ENCODE data around the gene RELA. TPM values are rescaled to one million over a fixed set of nuclear protein-coding genes. Genes with fewer than 3 reads are reported as not detected.

The RELA gene
- total and polyA plus RNA-seq, 4 experiments from 2014 or later, result 36.5 to 173 (median 122) TPM

- H3K9me3 Mint-ChIP-seq, result peaks cover 0 to 5% (median 0%) of the 10 kb centered on the region in 8 donors
- Histone ChIP-seq H3K27me3 (ENCODE audit: insufficient read depth, low read length) (no peaks in the 10 kb centered on the region), H3K4me1 (ENCODE audit: insufficient read depth, low read length) (peaks cover 35% of the 10 kb centered on the region), H3K27ac (ENCODE audit: low read depth, low read length) (peak overlapping the region; percentile 91), H3K9me3 (ENCODE audit: control insufficient read depth in 1 of 2, low read length in 2 of 2) (no peaks in the 10 kb centered on the region), H3K4me3 (ENCODE audit: low read length in 2 of 2) (peak overlapping the region; percentile 50 to 64), H3K36me3 (ENCODE audit: insufficient read depth, low read length) (peaks cover 58% of the 10 kb centered on the region)
- H3K4me1 Mint-ChIP-seq, result peaks cover 34 to 59% (median 48%) of the 10 kb centered on the region in 4 donors
- ChIA-PET CTCF (ENCODE audit: partially characterized antibody) (interaction anchor here (0.7 to 3.0 kb wide), 7 partner anchors 10 to 68 kb away, joined by 3 to 11 read pairs (median 5); partner anchors contain the start of genes RELA, RNASEH2C and SIPA1), POLR2A (ENCODE audit: partially characterized antibody) (interaction anchor here (0.6 to 13.6 kb wide), 35 partner anchors 12 to 908 kb away, joined by 3 to 359 read pairs (median 4); partner anchors contain the start of genes CCDC85B, EHBP1L1, FAM89B and KAT5)
- peak overlapping the region; percentile 96 to 99 (median 98) for H3K27ac Mint-ChIP-seq
- peak; percentile 95 to 99 (median 97) for DNase-seq
- peak overlapping the region; percentile 88 to 95 (median 91) for H3K4me3 Mint-ChIP-seq
- peaks cover 37 to 74% of the 10 kb centered on the region in 2 donors for H3K36me3 Mint-ChIP-seq
- H3K27me3 Mint-ChIP-seq, result no peaks in the 10 kb centered on the region
- intact Hi-C loops (cut with micrococcal nuclease), result loop anchor here (1.0 to 2.0 kb wide), 4 partner anchors 10 to 78 kb away; partner anchors contain the start of genes PCNX3, RELA and SIPA1
Observed at GRCh38 chr11:65652511-65653228, 10.0 kb downstream of the RELA start.

- H3K9me3 ChIP-seq (ENCODE audit: control insufficient read depth in 1 of 2, low read length in 2 of 2), result no peaks in the 10 kb centered on the region
- no peaks in the 10 kb centered on the region for H3K27me3 ChIP-seq (ENCODE audit: insufficient read depth, low read length)
- intact Hi-C loops (cut with micrococcal nuclease), result loop anchor here (1.0 to 2.0 kb wide), 3 partner anchors 14 to 77 kb away; partner anchors contain the start of genes PCNX3 and SIPA1
- Mint-ChIP-seq H3K4me1 (peaks cover 28 to 52% (median 41%) of the 10 kb centered on the region in 4 donors), H3K9me3 (peaks cover 0 to 5% (median 0%) of the 10 kb centered on the region in 8 donors), H3K27me3 (no peaks in the 10 kb centered on the region), H3K36me3 (peaks cover 29 to 66% of the 10 kb centered on the region in 2 donors), H3K27ac (peak overlapping the region; percentile 93 to 99 (median 96)), H3K4me3 (peak overlapping the region; percentile 76 to 94 (median 84))
- peak in 1 of 5 donors; percentile 51 for DNase-seq
- H3K4me1 ChIP-seq (ENCODE audit: insufficient read depth, low read length), result peaks cover 35% of the 10 kb centered on the region
- peak overlapping the region; percentile 50 to 57 for H3K4me3 ChIP-seq (ENCODE audit: low read length in 2 of 2)
- CTCF ChIA-PET (ENCODE audit: partially characterized antibody), result interaction anchor here (1.2 to 3.0 kb wide), 6 partner anchors 9 to 69 kb away, joined by 3 to 11 read pairs (median 7); partner anchors contain the start of genes RELA, RNASEH2C and SIPA1
- POLR2A ChIA-PET (ENCODE audit: partially characterized antibody), result interaction anchor here (0.6 to 13.6 kb wide), 27 partner anchors 11 to 908 kb away, joined by 3 to 359 read pairs (median 4); partner anchors contain the start of genes CCDC85B, EHBP1L1, FAM89B and KAT5
- H3K36me3 ChIP-seq (ENCODE audit: insufficient read depth, low read length), result peaks cover 50% of the 10 kb centered on the region
- peak overlapping the region; percentile 91 for H3K27ac ChIP-seq (ENCODE audit: low read depth, low read length)
Observed at GRCh38 chr11:65651589-65652510, 10.9 kb downstream of the RELA start.

- no peak for DNase-seq
- peak overlapping the region; percentile 91 for H3K27ac ChIP-seq (ENCODE audit: low read depth, low read length)
- no peaks in the 10 kb centered on the region for H3K9me3 ChIP-seq (ENCODE audit: control insufficient read depth in 1 of 2, low read length in 2 of 2)
- Mint-ChIP-seq H3K36me3 (peaks cover 23 to 61% of the 10 kb centered on the region in 2 donors), H3K9me3 (peaks cover 0 to 5% (median 0%) of the 10 kb centered on the region in 8 donors), H3K27ac (peak overlapping the region; percentile 93 to 99 (median 96)), H3K27me3 (no peaks in the 10 kb centered on the region), H3K4me3 (peak overlapping the region in 7 of 8 donors; percentile 76 to 94 (median 83)), H3K4me1 (peaks cover 25 to 48% (median 39%) of the 10 kb centered on the region in 4 donors)
- CTCF ChIA-PET (ENCODE audit: partially characterized antibody), result interaction anchor here (1.2 to 2.7 kb wide), 3 partner anchors 8 to 24 kb away, joined by 4 to 11 read pairs (median 9); partner anchors contain the start of gene RELA
- H3K27me3 ChIP-seq (ENCODE audit: insufficient read depth, low read length), result no peaks in the 10 kb centered on the region
- intact Hi-C loops (cut with micrococcal nuclease), result no loop called here
- H3K4me1 ChIP-seq (ENCODE audit: insufficient read depth, low read length), result peaks cover 35% of the 10 kb centered on the region
- H3K36me3 ChIP-seq (ENCODE audit: insufficient read depth, low read length), result peaks cover 47% of the 10 kb centered on the region
- POLR2A ChIA-PET (ENCODE audit: partially characterized antibody), result interaction anchor here (1.0 to 13.6 kb wide), 12 partner anchors 10 to 638 kb away, joined by 3 to 359 read pairs (median 13); partner anchors contain the start of genes FAM89B, MALAT1, MAP3K11 and NEAT1
- H3K4me3 ChIP-seq (ENCODE audit: low read length in 2 of 2), result no peak overlapping the region
Observed at GRCh38 chr11:65651339-65651588, 11.5 kb downstream of the RELA start.

GRCh38 chr11:65650547-65651338, 12.0 kb downstream of the RELA start:
- H3K27ac ChIP-seq (ENCODE audit: low read depth, low read length), result peak overlapping the region; percentile 91
- peaks cover 35% of the 10 kb centered on the region for H3K4me1 ChIP-seq (ENCODE audit: insufficient read depth, low read length)
- peaks cover 19 to 61% of the 10 kb centered on the region in 2 donors for H3K36me3 Mint-ChIP-seq
- no peaks in the 10 kb centered on the region for H3K27me3 Mint-ChIP-seq
- POLR2A ChIA-PET (ENCODE audit: partially characterized antibody), result interaction anchor here (0.9 to 13.6 kb wide), 5 partner anchors 10 to 25 kb away, joined by 6 to 359 read pairs (median 19); partner anchors contain the start of genes RELA and SIPA1
- no peak overlapping the region for H3K4me3 Mint-ChIP-seq
- CTCF ChIA-PET (ENCODE audit: partially characterized antibody), result interaction anchor here (1.5 kb wide), 1 partner anchor 10 kb away, joined by 4 read pairs; no protein-coding TSS in a partner anchor
- peaks cover 0 to 5% (median 0%) of the 10 kb centered on the region in 8 donors for H3K9me3 Mint-ChIP-seq
- H3K4me1 Mint-ChIP-seq, result peaks cover 25 to 47% (median 37%) of the 10 kb centered on the region in 4 donors
- H3K4me3 ChIP-seq (ENCODE audit: low read length in 2 of 2), result no peak overlapping the region
- H3K27ac Mint-ChIP-seq, result peak overlapping the region; percentile 93 to 99 (median 96)
- intact Hi-C loops (cut with micrococcal nuclease), result no loop called here
- H3K27me3 ChIP-seq (ENCODE audit: insufficient read depth, low read length), result no peaks in the 10 kb centered on the region
- H3K9me3 ChIP-seq (ENCODE audit: control insufficient read depth in 1 of 2, low read length in 2 of 2), result no peaks in the 10 kb centered on the region
- peaks cover 47% of the 10 kb centered on the region for H3K36me3 ChIP-seq (ENCODE audit: insufficient read depth, low read length)
- DNase-seq, result peak in 1 of 5 donors; percentile 44

GRCh38 chr11:65649656-65650546, 12.8 kb downstream of the RELA start:
- Mint-ChIP-seq H3K4me3 (no peak overlapping the region), H3K4me1 (peaks cover 25 to 43% (median 34%) of the 10 kb centered on the region in 4 donors), H3K27me3 (no peaks in the 10 kb centered on the region), H3K27ac (peak overlapping the region in 4 of 7 donors; percentile 31 to 97 (median 60)), H3K36me3 (peaks cover 10 to 60% of the 10 kb centered on the region in 2 donors), H3K9me3 (peaks cover 0 to 4% (median 0%) of the 10 kb centered on the region in 8 donors)
- intact Hi-C loops (cut with micrococcal nuclease), result no loop called here
- Histone ChIP-seq H3K36me3 (ENCODE audit: insufficient read depth, low read length) (peaks cover 47% of the 10 kb centered on the region), H3K4me1 (ENCODE audit: insufficient read depth, low read length) (peaks cover 35% of the 10 kb centered on the region), H3K27ac (ENCODE audit: low read depth, low read length) (no peak overlapping the region), H3K27me3 (ENCODE audit: insufficient read depth, low read length) (no peaks in the 10 kb centered on the region), H3K9me3 (ENCODE audit: control insufficient read depth in 1 of 2, low read length in 2 of 2) (no peaks in the 10 kb centered on the region), H3K4me3 (ENCODE audit: low read length in 2 of 2) (no peak overlapping the region)
- ChIA-PET POLR2A (ENCODE audit: partially characterized antibody) (interaction anchor here (0.9 to 13.6 kb wide), 2 partner anchors 9 to 13 kb away, joined by 6 to 359 read pairs; partner anchors contain the start of genes RELA and SIPA1), CTCF (ENCODE audit: partially characterized antibody) (interaction anchor here (1.5 to 1.8 kb wide), 2 partner anchors 9 to 45 kb away, joined by 4 read pairs; no protein-coding TSS in a partner anchor)
- peak in 1 of 5 donors; percentile 46 for DNase-seq

Data from CD4-positive, alpha-beta memory T cell (primary cell).